Astrocyte of the cerebellum (primary cell): Measurements from ENCODE around the gene OXCT1.
A peak's percentile ranks its signal among the peaks of the same experiment; 100 is the strongest.

Experiments
- DNase-seq: peaks from one replicate; pipeline ENCODE4 v3.0.0-alpha.2; 2011; ENCODE audit warnings: low read depth
- H3K4me3 ChIP-seq: 2 replicates; pipeline ENCODE4 v1.5.1; 2011; ENCODE audit warnings: mild to moderate bottlenecking, low read depth, low read length, moderate library complexity
- CTCF ChIP-seq: IDR thresholded peaks from 2 replicates; pipeline ENCODE4 v1.5.1; 2012; ENCODE audit warnings: low read length, low read depth, moderate library complexity, mild to moderate bottlenecking; ENCODE audit errors: missing control alignments
- in situ Hi-C: cut with HindIII; loops from 2 replicates; pipeline ENCODE4 v1.10.0; 2017; ENCODE audit warnings: low sequenced_read_pairs

OXCT1 gene

DNA sequence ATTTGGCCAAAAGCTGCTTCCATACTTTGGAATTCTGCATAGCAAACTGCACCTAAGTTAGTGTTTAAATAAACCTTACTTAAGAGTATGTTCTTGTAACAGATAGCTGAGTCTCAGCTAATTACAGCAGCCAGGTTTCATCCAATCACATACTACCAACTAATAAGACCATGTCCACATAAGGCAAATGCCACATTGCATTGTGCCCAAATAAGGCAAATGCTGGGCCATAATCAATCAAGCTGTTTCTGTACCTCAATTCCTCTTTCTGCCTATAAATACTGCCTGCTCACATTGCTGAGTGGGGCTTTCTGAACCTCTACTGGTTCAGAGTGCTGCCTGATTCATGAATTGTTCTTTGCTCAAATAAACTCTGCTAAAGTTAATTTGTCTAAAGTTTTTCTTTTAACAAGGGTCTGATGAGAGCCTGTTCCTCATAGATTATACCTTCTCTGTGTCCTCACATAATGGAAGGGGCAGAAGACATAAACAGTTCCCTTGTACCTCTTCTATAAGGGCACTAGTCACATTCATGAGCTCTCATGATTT lies 4.4 kb upstream of the OXCT1 start:
- no peak for TF ChIP-seq CTCF
- in situ Hi-C loops = no loop called here
- DNase-seq = no peak
- H3K4me3 ChIP-seq = no peak overlapping the region

GRCh38 chr5:41871852-41872251 lies 1.6 kb upstream of the OXCT1 start:
- no peak for TF ChIP-seq CTCF
- no peak overlapping the region for H3K4me3 ChIP-seq
- in situ Hi-C loops = no loop called here
- DNase-seq = peak; percentile 69

- TF ChIP-seq CTCF = no peak
- H3K4me3 ChIP-seq = peak overlapping the region; percentile 84
- in situ Hi-C loops = no loop called here
- no peak for DNase-seq
Measured at GRCh38 chr5:41870627-41871048, 413 bp upstream of the OXCT1 start.

GRCh38 chr5:41869151-41869723 lies 988 bp downstream of the OXCT1 start:
- no peak for DNase-seq
- H3K4me3 ChIP-seq = peak overlapping the region; percentile 84
- no peak for TF ChIP-seq CTCF
- in situ Hi-C loops = no loop called here

- DNase-seq = no peak
- H3K4me3 ChIP-seq = no peak overlapping the region
- TF ChIP-seq CTCF = no peak
- in situ Hi-C loops = no loop called here
Measured at GRCh38 chr5:41863871-41864486, 6.2 kb downstream of the OXCT1 start.

- DNase-seq = no peak
- H3K4me3 ChIP-seq = no peak overlapping the region
- in situ Hi-C loops = no loop called here
- no peak for TF ChIP-seq CTCF
Measured at GRCh38 chr5:41858890-41859289, 11.3 kb downstream of the OXCT1 start.
